Activated CD4-positive, CD25-positive, alpha-beta regulatory T cell treated with anti-CD3 and anti-CD28 coated beads, Interleukin-2, amount 50 U/mL, for 24 hours (primary cell): Measurements from ENCODE around the gene ITGB2.
A peak's percentile ranks its signal among the peaks of the same experiment; 100 is the strongest.
"Not testable (repeated sequence)": the region's sequence is repeated elsewhere in the genome, so short reads cannot be mapped to it uniquely, and the experiment has no call there.

Source experiments
- ATAC-seq, 2 donors: fragments of 150-1000 bp; cut with Tn5 transposase; one replicate each; pipeline ENCODE4 v1.10.0; 2021; ENCODE audit warnings: mild to moderate bottlenecking in 1 of 2, moderate library complexity in 1 of 2

Gene ITGB2

DNA sequence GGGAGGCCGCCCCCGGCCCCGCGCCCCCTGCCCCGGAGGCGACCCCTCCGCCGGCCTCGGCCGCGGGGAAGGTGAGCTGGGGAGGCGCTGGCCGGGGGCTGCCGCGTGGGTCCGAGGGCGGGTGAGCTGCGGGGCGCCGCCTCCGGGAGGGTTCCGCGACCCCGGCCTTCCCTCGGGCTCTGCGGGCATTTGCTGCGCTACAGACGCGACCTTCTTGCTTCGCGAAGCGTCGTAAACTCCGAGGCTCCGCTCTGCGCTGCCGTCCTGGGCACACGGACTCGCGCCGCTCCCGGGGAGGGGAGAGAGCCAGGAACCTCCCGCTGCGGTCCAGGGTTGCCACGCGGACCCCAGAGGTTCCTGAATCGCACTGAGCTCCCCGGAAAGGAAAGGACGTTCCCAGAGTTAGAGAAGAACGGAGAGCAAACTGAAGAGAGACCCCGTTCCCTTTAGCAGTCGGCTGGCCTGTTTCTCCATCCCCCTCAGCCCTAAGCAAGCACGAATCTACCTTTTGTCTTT, 19.5 kb upstream of the ITGB2 start:
- ATAC-seq, result peak; percentile 40 to 42

DNA sequence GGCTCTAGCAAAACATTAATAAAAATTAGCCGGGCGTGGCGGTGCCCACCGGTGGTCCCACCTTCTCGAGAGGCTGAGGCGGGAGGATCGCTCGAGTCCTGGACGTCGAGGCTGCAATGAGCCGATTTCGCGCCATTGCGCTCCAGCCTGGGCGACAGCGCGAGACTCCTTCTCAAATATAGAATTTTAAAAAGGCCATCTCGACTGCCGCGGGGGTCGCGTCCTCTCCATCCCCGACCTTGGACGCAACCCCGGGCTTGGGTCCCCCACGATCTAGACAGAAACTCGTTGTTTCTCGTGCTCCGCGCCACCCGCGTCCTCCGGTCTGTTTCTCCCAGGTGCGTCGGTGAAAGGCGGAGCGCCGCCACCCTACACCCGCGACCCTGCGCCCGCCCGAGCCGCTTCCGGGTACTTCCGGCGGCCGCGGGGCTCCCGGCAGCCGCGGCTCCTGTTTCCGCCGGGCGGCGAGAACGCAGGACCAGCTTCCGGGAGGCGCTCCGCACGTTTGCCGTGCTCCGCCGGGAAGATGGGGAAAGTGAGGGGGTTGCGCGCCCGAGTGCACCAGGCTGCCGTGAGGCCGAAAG, 18.9 kb upstream of the ITGB2 start, which contains the start of gene SLX9:
Gene SLX9 (plus strand): TSS at position 498 of the 584 bp plus-strand sequence. CDS start 29 bp downstream, at position 527.
- ATAC-seq, result peak; percentile 96 to 97

DNA sequence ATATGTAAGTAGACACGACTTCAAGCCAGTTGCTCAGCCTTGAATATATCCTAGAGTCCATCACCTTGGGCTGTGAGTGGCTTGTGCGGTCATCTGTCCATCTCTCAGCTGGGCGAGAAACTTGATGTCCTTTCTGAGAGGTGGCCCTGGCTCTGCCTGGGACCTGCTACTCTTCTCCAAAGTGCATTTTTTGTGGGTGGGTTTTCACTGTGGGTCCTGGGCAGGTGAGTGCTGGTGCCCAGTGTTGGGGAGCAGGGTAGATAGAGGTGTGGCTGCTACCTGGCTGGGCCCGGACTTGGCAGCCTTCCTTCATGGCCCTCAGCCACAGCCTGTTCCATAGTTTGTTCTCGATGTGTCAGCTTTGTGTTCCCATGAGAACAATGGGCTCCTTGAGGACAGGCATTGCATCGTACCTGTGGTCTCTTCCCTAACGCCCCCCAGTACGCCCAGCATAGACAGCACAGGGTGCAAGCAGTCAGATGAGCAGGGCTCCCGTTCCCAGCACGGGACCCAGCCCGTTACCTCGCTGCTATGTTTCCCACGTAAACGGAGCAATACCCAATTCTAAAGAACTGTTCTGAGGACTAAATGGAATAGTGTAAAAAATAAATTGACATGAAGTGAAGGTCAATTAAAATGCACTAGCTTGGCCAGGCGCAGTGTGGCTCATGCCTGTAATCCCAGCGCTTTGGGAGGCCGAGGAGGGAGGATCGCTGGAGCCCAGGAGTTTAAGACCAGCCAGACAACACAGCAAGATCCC, 18.3 kb upstream of the ITGB2 start:
- no peak for ATAC-seq

DNA sequence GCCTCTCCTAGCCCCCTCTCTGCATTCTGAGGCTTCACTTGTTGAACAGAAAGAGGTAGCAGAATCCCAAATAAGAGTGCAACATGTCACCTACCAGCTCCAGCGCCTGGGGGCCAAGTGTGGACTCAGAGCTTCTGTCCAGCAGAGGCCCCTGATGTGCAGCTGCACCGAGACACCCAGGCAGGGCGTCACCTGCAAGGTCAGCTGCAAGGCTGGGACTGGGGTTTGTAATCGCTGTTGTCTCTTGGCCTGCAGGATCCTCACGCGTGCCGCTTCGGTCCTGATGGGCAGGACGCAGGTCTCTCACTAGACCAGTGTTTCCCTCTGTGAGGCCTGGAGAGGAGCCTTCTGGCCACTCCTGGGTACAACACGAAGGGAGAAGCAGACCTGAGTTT, 14.8 kb upstream of the ITGB2 start:
- ATAC-seq, result no peak

DNA sequence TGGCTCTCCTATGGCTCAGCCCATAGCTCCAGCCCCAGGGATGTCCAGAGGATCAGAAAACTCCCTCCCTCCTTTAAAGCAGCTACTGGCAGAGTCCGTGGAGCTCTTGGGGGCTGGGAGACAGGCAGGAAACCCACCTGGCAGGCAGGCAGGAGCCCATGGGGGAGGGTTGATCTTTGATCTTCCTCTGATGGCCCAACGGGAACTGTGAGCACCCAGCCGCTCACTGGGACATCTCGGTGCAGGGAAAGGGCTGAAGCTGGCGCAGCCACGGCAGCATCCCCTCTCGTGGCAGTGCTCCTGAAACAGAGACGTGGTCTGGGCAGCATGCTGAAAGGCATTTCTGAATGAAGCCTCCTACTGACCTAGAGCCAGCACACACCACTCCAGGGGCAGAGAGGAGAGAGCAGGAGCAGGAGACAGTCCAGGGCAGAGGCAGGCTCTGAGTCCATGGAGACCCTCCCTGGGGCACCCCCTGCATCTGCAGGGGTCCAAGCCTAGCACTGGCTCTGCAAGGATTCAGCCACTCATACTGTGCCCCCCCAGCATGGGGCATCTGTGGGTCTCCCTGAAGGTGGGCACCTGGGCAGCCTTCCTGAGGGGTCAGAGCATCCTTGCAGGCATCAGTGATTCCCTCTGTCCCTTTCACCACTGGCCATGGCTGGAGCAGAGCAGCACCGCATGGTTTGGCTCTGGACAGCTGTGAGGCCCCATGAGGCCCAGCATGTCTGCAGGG, 14.3 kb upstream of the ITGB2 start:
- ATAC-seq, result no peak

DNA sequence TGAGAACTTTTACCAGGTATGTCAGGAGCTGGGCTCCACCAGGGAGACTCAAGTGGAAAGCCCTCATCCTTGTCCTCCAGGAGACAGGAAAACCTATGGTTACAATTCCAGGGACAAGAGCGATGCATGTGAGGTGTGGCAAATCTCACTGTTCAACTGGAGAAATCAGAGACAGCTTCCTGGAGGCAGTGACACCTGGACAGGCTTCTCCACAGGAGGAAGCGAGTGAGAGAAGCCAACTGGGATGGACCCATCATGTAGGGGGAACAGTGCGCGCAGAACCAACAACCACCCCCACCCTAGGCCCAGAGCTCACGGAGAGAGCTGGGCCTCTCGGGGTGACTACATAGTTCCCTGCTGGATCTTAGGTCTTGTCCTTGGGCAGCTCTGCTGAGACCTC, 13.6 kb upstream of the ITGB2 start:
- no peak for ATAC-seq

DNA sequence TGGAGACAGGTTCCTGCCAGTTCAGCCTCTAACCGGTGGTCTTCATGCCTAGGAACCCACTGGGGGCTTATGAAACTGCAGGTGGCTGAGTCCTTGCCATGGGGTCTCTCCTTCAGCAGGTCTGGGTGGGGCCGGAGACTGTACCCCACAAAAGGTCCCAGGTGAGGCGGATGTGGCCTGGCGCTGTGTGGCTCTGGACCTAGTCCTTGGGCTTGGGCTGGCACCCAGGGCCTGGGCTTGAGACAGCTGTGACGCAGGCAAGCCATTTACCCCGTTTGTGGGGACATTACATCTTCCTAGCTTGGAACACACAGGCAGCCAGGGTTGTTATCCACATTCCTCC, 13.2 kb upstream of the ITGB2 start:
- no peak for ATAC-seq

DNA sequence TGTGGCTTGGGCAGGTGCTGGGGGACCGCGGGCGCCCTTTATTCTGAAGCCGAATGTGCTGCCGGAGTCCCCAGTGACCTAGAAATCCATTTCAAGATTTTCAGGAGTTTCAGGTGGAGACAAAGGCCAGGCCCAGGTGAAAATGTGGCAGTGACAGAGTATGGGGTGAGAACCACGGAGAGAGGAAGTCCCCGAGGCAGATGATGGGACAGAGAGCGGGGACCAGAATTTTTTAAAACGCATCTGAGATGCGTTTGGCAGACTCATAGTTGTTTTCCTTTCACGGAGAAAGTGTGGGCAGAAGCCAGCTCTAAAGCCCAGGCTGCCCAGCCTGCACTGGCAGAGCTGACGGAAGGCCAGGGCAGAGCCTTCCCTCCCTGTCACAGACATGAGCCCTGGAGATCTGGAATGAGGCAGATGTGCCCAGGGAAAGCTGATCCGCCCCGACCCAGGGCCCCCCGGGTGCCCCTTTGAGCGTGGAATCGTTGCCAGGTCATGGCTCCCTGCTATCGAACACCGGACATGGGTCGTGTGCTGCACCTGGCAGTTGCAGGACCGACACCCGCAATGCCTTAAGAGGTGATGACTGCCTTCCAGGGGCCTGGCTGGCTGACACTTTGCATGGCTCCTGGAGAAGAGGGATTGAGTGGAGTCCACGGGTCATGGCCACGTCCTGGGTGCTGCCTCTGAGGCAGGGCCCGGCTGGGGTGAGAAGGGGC, 12.7 kb upstream of the ITGB2 start:
- ATAC-seq, result no peak

DNA sequence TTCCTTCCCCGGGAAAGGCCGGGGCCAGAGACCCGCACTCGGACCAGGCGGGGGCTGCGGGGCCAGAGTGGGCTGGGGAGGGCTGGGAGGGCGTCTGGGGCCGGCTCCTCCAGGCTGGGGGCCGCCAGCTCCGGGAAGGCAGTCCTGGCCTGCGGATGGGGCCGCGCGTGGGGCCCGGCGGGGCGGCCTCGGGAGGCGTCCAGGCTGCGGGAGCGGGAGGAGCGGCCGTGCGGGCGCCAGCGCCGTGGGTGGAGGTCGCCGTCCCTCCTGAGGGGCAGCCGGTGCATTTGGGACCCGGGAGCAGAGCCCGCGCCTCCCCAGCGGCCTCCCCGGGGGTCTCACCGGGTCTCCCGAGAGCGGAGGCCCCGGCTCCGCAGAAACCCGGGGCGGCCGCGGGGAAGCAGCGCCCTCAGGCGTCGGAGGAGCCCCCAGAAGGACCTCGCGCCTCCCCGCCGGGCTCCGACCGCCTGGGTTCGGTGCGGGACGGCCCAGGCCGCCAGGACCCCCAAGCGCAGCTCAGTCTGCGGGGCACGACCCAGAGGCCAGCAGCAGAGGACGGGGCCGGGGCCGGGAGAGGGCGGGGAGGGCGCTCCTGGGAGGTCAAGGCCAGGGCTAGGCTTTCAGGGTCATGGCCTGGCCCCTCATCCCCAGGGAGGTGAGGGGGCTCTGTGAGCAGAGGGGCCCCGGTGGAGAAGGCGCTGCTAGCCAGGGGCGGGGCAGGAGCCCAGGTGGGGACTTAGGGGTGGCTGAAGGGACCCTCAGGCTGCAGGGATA, 11.9 kb upstream of the ITGB2 start:
- ATAC-seq, result peak; percentile 72

DNA sequence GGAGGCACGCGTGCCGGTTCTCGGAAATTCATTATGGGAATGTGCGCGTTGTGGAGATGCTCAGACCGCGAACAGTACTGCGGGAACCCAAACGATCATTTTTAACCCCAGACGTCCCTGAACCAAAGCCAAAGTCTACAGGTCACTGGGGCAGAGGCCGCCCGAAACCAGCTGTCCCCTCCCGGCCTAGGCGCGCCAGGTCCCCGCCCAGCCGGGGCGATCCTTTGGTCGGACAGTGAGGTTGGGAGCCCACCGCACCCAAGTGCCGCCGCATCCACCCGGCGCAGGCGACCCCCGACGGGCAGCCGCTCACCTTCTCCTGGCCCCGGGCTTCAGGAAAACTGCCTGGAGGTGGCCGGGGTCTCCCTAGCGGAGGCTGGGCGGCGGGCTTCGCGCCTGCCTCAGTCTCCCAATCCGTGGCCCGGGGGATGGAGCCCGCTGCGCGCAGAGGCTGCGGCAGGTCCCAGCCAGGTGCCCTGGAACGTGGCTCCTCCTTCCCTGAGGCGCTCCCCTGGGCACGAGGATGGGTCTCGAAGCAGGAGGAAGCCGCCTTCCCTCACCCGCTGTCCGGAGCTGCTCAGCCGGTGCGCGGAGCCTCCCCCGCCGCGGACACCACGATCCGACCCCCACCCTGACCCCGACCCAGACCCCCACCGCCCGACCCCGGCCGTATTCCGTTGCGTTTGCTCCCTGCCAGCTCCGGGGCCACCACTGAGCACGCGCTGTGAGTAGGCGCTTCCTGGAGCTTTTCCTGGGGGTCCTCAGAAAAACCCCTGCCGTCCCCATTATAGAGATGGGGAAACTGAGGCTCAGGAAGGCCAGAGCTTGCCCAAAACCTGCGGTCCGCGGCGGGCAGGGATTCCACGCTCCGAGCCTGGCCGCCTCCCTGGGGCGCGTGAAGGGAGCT, 11.1 kb upstream of the ITGB2 start:
- no peak for ATAC-seq

DNA sequence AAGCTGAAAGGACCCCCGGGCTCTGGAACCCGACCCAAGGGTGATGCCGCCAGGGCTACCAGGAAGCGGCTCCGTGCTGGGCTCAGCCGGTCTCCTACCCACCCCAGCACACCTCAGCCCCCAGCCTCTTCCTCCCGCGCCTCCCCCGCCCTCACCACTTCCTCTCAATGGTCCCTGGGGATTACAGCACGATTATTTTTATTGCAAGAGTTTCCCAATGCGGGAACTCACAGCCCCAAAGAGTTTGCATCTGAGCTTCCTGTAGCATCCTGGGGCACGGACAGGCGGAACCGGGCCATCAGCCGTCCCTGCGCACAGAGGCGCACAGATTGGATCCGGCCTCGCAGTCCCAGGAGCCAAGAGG, 10.4 kb upstream of the ITGB2 start:
- ATAC-seq, result no peak

DNA sequence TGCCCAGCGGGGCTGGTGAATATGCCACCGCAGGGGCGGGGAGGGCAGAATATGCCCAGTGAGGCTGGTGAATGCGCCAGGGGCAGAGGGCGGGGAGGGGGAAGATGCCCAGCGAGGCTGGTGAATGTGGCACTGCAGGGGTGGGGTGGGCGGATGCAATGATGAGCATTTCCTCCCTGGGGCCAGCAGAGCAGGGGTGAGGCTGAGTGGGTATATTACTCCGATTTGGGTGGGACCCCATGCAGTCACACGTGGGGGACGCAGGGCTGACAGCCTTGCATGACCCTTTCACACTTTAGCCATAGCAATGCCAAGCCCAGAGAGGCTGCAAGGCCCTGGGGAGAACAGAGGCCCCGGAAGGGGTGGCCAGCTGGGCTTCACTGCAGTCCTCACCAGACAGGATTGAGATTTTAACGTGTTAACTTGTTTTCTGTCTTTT, 9.9 kb upstream of the ITGB2 start:
- no peak for ATAC-seq

DNA sequence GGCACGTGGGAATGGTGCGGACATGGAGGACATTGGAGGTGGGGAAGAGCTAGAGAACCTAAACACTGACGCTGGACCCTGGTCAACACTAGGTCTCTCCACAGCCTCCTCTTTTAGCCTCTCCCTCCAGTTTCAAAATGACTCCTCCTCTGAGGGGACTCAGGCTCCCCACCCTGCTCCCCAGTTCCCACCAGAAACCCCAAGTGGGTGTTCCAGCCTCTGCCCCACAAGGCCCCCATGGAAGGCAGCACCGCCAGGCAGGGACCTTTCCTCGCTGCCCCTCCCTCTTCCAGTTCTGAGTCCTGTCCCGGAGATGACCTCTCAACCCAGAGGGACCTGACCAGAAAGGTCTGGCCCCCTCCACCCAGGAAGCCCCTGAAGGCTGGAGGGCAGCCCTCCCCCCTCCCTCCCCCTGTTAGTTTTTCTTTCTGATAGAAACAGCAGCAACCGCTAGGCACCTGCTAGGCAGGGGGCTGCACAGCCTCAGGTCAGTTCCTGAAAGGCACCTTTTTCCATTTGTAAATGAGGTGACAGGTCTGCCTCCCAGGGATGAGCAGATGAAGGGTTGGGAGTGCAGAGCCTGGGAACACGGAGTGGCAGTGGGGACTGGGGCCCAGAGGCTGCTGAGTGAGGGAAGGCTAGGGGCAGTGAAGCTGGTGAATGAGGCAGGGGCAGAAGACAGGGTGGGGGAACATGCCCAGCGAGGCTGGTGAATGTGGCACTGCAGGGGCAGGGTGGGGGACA, 9.3 kb upstream of the ITGB2 start:
- no peak for ATAC-seq

DNA sequence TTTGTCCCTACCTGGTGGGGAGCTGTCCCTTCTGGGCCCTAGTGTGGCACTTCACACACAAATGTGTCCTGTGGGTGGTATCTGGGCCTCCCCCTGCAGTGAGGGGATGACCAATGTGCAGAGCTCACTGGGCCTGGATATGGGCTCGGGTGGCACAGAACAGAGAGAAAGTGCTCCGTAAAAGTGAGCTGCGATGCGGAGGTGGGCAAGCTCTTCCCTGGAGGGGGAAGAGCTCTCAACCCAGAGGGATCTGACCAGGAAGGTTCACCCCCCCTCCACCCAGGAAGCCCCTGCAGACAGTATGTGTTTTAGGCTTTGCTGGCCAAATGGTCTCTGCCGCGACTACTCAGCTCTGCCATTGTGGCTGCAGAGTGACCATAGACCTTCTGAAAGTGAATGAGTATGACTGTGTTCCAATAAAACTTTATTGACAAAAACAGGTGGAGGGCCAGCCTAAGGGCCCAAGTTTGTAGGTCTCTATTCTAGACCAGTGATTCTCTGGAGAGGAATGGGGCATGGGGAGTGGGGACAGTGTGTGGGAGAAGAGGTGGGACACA, 8.6 kb upstream of the ITGB2 start:
- ATAC-seq, result no peak

DNA sequence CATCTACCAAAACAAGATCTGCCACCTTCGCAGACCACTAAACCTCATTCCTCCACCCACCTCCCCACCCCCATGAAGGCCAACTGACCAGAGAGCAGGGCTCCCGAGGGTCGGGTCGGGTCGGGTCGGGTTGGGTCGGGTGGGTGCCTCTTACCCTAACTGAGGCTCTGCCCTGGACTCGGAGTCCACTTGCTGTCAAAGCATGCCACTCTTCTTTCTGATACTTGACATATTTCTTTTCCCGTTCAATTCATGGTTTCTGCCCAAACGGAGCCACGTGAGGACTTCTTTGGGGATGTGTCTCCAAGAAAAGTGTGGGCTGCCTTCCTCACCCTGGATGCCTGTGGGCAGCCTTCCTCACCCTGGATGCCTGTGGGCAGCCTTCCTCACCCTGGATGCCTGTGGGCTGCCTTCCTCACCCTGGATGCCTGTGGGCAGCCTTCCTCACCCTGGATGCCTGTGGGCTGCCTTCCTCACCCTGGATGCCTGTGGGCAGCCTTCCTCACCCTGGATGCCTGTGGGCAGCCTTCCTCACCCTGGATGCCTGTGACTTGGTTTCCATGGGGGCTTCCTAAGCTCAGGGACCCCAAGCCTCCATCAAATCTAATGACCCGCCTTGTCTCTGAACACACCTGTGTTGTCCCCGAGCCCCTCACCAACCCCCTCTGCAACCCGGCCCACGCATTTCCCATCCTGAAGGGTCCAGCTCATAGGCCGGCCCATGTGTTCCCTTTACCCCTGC, 8.0 kb upstream of the ITGB2 start:
- ATAC-seq, result not testable (repeated sequence)

DNA sequence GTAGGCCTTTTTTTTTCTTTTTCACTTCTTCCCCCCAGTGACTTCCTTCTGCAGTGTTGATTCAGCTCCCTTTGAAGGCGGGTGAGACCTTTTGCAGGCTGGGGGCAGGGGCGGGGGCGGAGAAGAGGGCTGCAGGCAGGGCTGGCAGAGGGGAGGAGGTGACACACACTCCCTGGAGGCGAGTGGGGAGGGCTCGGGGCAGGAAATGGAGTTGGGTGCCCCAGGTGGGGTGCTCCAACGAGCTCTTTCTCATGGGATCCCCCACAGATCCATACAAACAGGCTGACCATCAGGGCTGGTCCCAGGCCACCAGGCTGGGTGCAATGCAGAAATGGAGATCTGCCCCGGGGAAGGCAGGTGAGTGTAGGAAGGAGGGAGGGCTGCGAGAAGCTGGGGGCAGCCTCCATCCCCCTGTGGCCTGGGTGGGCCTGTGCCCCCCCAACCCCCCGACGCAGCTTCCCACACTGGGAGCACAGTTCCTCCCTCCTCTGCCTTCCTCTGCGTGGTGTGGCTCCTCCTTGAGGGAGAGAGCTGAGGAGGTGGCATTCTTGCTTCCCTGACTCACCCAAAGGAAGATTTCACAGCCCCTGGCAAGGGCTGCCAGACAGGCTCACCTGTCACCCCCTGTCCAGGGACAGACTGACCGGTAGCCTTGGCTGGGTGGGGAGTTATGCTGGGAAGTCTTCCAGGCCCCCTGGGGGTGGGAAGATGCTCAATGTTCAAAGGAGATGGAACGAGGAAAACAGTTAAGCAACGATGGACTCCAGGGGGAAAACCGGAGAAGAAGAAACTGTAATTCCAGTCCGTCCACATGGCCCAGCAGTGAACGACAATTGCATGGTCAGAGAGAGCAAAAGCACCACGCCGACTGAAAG, 7.1 kb upstream of the ITGB2 start:
- ATAC-seq, result peak; percentile 80 to 82

DNA sequence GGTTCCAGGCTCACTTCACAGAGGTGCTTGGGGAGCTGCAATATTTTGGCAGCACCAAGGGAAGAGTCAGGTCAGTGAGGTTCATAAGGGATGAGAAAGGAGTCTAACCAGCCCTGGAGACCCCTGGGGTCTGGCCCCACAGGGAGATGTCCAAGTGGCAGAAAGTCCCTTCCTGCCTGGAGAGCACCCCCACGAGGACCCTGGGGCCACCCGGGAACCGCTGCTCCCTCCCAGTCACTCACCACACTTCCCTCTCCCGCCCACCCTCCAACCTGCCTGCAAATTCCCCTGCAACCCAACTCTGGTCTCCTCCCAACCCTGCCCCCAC, 6.5 kb upstream of the ITGB2 start:
- ATAC-seq, result no peak

DNA sequence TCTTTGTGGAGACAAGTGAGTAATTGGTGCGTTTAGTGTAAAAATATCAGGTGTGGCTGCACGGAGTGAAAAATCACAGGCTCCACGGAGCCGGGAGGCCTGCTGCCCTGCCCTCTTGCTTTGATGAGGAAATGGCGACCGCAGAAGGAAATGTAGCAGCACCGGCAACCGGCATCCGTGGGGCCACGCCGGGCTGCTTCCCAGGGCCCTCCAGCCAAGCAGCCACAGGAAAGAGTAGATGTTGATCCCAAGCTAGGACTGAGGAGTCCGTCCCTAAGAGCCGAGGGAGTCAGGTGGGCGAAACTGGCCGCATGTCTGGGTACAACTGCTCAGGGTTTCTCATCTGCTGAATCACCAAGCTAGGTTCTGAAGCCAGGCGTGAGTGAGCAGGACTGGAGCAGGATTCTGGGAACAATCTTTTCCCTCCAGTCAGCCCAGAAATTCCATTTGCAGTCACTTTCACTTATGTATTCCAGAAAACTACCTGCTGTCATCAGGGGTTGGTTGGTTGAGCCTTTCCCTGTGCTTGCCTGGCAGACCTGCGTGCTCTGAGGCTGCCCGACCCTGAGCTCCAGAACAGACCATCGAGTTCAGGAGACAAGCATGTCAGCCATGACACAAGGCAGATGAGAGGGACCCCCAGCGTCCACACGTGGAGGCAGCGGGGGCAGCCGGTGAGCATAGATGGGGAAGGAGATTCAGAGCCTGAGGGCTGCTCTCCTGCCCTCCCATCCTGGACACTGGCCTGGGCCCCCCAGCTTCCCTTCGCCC, 5.8 kb upstream of the ITGB2 start:
- peak; percentile 9 to 14 for ATAC-seq
